ENCODE measurements around the gene IGSF9. TPM values are rescaled to one million over a fixed set of nuclear protein-coding genes. Genes with fewer than 3 reads are reported as not detected.

Gene IGSF9
- total and polyA plus RNA-seq, 2 of the 13 experiments (the other 11 are each of a cell fraction or from before 2014, with no cell fraction given), result 0.03 TPM; not detected in 1

DNA sequence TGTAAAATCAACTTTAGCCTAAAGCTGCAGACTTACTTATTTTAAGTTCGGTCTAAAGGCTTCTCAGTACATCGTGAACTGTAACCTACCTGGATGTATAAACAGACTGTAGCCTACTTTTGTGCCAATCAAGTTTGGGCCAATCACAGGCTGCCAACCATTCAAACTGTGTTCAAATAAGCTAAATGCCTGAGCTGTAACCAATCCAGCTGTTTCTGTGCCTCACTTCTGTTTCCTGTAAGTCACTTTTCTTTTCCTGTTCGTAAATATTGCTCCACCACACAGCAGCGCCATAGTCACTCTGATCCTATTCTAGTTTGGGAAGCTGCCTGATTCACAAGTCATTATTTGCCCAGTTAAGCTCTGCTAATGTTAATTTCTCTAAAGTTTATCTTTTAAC is 46.1 kb upstream of the IGSF9 start:
- Histone ChIP-seq H3K4me1 (ENCODE audit: insufficient read depth, low read length) (peaks cover 8% of the 10 kb centered on the region; the same call in 1 of the 2 replicates), H3K4me2 (ENCODE audit: low read depth, low read length) (peak overlapping the region; percentile 30), H4K20me1 (ENCODE audit: insufficient read depth, low read length) (no peaks in the 10 kb centered on the region), H3K36me3 (replicated peaks in 1 of 2; ENCODE audit: control insufficient read depth in 1 of 2, insufficient read depth in 2 of 2, low read length in 2 of 2) (no peaks in the 10 kb centered on the region), H3K9me3 (ENCODE audit: low read length) (no peaks in the 10 kb centered on the region), H3K27ac (ENCODE audit: extremely low read length, insufficient read depth, low read length) (no peak overlapping the region), H3K27me3 (ENCODE audit: control insufficient read depth in 1 of 2, insufficient read depth in 2 of 2, low read length in 2 of 2) (no peaks in the 10 kb centered on the region), H3K9ac (ENCODE audit: insufficient read depth, low read depth, low read length) (no peak overlapping the region), H3K79me2 (ENCODE audit: insufficient read depth, low read length) (no peaks in the 10 kb centered on the region), H3K4me3 (replicated peaks in 1 of 3; ENCODE audit: insufficient read depth in 1 of 3, low read depth in 2 of 3, low read length in 3 of 3) (no peak overlapping the region), H2AFZ (ENCODE audit: low read length) (peak overlapping the region; percentile 46)
- intact Hi-C loops (cut with micrococcal nuclease; ENCODE audit: unreplicated experiment) (no loop called here), in situ Hi-C loops (cut with HindIII; ENCODE audit: extremely low pct_ligation_motif_present, low pct_unique_long_range_greater_than_20kb) (no loop called here)
- no TSS peak for BruUV-seq (replicated peaks)
- ChIA-PET CTCF (ENCODE audit: low intra/inter-chr PET ratio, low total read pairs) (no interaction called here), POLR2A (no interaction called here)
- ATAC-seq (no peak; the same call in none of the 3 replicates), FAIRE-seq (no peak), DNase-seq (ENCODE audit: low spot score) (peak; percentile 7)
- no peak for TF ChIP-seq POLR2AphosphoS5 (IDR thresholded peaks at IDR 0.05; ENCODE audit: low read depth, low read length)
- TF ChIP-seq NFYC (CRISPR knock-in tag; IDR thresholded peaks at IDR 0.05), result peak; percentile 35; the same call in 1 of the 2 replicates
- 2% methylated on average over 4 of the region's 4 CpGs for WGBS (ENCODE audit: low lambda C conversion rate)

DNA sequence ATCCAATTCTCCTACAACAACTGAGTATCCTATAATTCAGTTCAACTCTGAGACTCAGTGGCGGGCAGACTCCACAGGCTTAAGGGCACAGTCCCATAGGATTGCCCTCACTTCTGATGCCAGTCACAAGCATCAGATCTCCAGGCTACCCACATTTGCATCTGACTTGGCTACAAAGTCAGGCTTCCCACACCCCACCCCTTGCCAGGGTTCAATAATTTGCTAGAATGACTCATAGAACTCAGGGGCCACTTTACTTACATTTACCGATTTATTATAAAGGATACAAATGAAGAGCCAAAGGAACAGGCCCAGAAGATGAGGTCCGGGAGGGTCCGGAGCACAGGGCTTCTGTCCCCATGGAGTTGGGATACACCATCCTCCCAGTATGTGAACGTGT is 44.6 kb upstream of the IGSF9 start:
- no peaks in the 10 kb centered on the region for H4K20me1 ChIP-seq (ENCODE audit: insufficient read depth, low read length)
- H3K4me3 ChIP-seq (replicated peaks in 1 of 3; ENCODE audit: insufficient read depth in 1 of 3, low read depth in 2 of 3, low read length in 3 of 3), result no peak overlapping the region
- H3K4me1 ChIP-seq (ENCODE audit: insufficient read depth, low read length), result peaks cover 8% of the 10 kb centered on the region; the same call in 1 of the 2 replicates
- DNase-seq (ENCODE audit: low spot score) (no peak), ATAC-seq (no peak), FAIRE-seq (no peak)
- 71% methylated on average over 5 of the region's 5 CpGs for WGBS (ENCODE audit: low lambda C conversion rate)
- H3K4me2 ChIP-seq (ENCODE audit: low read depth, low read length), result no peak overlapping the region
- in situ Hi-C loops (cut with HindIII; ENCODE audit: extremely low pct_ligation_motif_present, low pct_unique_long_range_greater_than_20kb), result no loop called here
- CTCF ChIA-PET (ENCODE audit: low intra/inter-chr PET ratio, low total read pairs), result no interaction called here
- POLR2A ChIA-PET, result no interaction called here
- H3K9ac ChIP-seq (ENCODE audit: insufficient read depth, low read depth, low read length), result no peak overlapping the region
- peaks cover 0 to 2% of the 10 kb centered on the region in 2 experiments; a peak in 2 of 5 replicates for H3K27me3 ChIP-seq (ENCODE audit: control insufficient read depth in 1 of 2, insufficient read depth in 2 of 2, low read length in 2 of 2)
- no peaks in the 10 kb centered on the region for H3K79me2 ChIP-seq (ENCODE audit: insufficient read depth, low read length)
- no peak overlapping the region for H2AFZ ChIP-seq (ENCODE audit: low read length)
- H3K36me3 ChIP-seq (replicated peaks in 1 of 2; ENCODE audit: control insufficient read depth in 1 of 2, insufficient read depth in 2 of 2, low read length in 2 of 2), result no peaks in the 10 kb centered on the region
- intact Hi-C loops (cut with micrococcal nuclease; ENCODE audit: unreplicated experiment), result no loop called here
- no peak overlapping the region for H3K27ac ChIP-seq (ENCODE audit: extremely low read length, insufficient read depth, low read length)
- no peaks in the 10 kb centered on the region for H3K9me3 ChIP-seq (ENCODE audit: low read length)
- no TSS peak for BruUV-seq (replicated peaks)
- TF ChIP-seq ZNF296 (CRISPR knock-in tag; conservative IDR thresholded peaks at IDR 0.05), result no peak
- no peak for TF ChIP-seq HDAC2 (CRISPR knock-in tag; IDR thresholded peaks at IDR 0.05)
- TF ChIP-seq, protein P1, sequence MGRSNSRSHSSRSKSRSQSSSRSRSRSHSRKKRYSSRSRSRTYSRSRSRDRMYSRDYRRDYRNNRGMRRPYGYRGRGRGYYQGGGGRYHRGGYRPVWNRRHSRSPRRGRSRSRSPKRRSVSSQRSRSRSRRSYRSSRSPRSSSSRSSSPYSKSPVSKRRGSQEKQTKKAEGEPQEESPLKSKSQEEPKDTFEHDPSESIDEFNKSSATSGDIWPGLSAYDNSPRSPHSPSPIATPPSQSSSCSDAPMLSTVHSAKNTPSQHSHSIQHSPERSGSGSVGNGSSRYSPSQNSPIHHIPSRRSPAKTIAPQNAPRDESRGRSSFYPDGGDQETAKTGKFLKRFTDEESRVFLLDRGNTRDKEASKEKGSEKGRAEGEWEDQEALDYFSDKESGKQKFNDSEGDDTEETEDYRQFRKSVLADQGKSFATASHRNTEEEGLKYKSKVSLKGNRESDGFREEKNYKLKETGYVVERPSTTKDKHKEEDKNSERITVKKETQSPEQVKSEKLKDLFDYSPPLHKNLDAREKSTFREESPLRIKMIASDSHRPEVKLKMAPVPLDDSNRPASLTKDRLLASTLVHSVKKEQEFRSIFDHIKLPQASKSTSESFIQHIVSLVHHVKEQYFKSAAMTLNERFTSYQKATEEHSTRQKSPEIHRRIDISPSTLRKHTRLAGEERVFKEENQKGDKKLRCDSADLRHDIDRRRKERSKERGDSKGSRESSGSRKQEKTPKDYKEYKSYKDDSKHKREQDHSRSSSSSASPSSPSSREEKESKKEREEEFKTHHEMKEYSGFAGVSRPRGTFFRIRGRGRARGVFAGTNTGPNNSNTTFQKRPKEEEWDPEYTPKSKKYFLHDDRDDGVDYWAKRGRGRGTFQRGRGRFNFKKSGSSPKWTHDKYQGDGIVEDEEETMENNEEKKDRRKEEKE (IDR thresholded peaks at IDR 0.05), result no peak
- TF ChIP-seq TEF (CRISPR knock-in tag; IDR thresholded peaks at IDR 0.05), result no peak
- TF ChIP-seq NR2F2 (IDR thresholded peaks at IDR 0.05; ENCODE audit: borderline replicate concordance, low read depth), result no peak
- no peak for TF ChIP-seq ZNF430 (CRISPR knock-in tag; IDR thresholded peaks at IDR 0.05)
- no peak for TF ChIP-seq ZNF350 (CRISPR knock-in tag; IDR thresholded peaks at IDR 0.05; ENCODE audit: borderline replicate concordance, low read depth)
- no peak for TF ChIP-seq ZNF264 (CRISPR knock-in tag; IDR thresholded peaks at IDR 0.05)
- no peak for TF ChIP-seq SRSF4 (IDR thresholded peaks at IDR 0.05; ENCODE audit: low read depth, low read length, poor library complexity, severe bottlenecking)
- TF ChIP-seq GFI1 (CRISPR knock-in tag; IDR thresholded peaks at IDR 0.05; ENCODE audit: borderline replicate concordance), result no peak
- no peak for TF ChIP-seq PBX2 (CRISPR knock-in tag; IDR thresholded peaks at IDR 0.05)
